Right atrium auricular region (tissue), 2 donors: ENCODE data around the gene HSPE1. TPM values are rescaled to one million over a fixed set of nuclear protein-coding genes. Genes with fewer than 3 reads are reported as not detected.
A peak's percentile ranks its signal among the peaks of the same experiment; 100 is the strongest.

Experiments used
- DNase-seq: peaks from one replicate; pipeline ENCODE4 v3.0.0-alpha.2; 2019; ENCODE audit warnings: low spot score
- H3K27ac ChIP-seq, 2 donors: fragments of 200-600 bp; sonication (generic); 1 replicate in 1 of 2; 2 replicates in 1 of 2; pipeline ENCODE4 v1.5.1; 2016 to 2019
- H3K27me3 ChIP-seq, 2 donors: fragments of 200-600 bp; sonication (generic); one replicate each; pipeline versions ENCODE4 v1.5.1 to v1.6.0; 2017 to 2019
- H3K36me3 ChIP-seq: fragments of 200-600 bp; sonication (generic); one replicate; pipeline ENCODE4 v1.5.1; 2016
- H3K4me1 ChIP-seq, 2 donors: fragments of 200-600 bp; sonication (generic); one replicate each; pipeline versions ENCODE4 v1.5.1 to v1.6.0; 2017 to 2019
- H3K4me3 ChIP-seq, 2 donors: fragments of 200-600 bp; sonication (generic); 1 replicate in 1 of 2; 2 replicates in 1 of 2; pipeline ENCODE4 v1.5.1; 2017 to 2019; ENCODE audit warnings: mild to moderate bottlenecking in 1 of 2, moderate library complexity in 1 of 2
- H3K9me3 ChIP-seq, 2 donors: fragments of 200-600 bp; sonication (generic); one replicate each; pipeline ENCODE4 v1.5.1; 2019
- CTCF ChIP-seq, 2 donors: fragments of 200-600 bp; sonication (generic); IDR thresholded peaks; one replicate each; pipeline ENCODE4 v1.5.1; 2019; ENCODE audit warnings: antibody characterized with exemption in 2 of 2
- total RNA-seq, 2 donors: library from RNA; depleted of rRNA; stranded (reverse); fragments of >200 nt; gene quantifications; one replicate each; pipeline ENCODE4 v1.1.0, GENCODE V29; 2016

HSPE1 gene
- total RNA-seq, 2 donors from 2014 or later, result 82.7 to 122 TPM

DNA sequence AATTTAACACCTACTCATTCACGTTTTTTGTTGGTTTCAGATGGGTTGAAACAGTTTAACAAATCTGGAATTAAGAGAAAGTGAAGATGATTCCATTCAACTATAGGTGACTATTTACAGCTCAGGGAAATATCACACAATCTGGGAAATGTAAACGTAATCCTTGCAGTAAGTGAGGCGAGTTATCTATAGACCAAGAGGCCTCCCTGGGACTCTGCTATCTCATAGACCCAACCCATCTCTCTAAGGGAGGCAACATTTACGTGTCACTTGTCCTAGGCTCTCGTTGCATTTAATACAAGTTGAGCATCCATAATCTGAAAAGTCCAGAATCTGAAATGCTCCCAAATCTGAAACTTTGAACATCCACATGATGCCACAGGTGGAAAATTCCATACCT, 13.7 kb downstream of the HSPE1 start:
- no peak for TF ChIP-seq CTCF (IDR thresholded peaks at IDR 0.05)
- no peaks in the 10 kb centered on the region for H3K9me3 ChIP-seq
- H3K4me3 ChIP-seq, result no peak overlapping the region
- peak overlapping the region in 1 of 2 donors; percentile 95 for H3K27ac ChIP-seq
- H3K4me1 ChIP-seq, result peaks cover 0 to 20% of the 10 kb centered on the region in 2 donors
- H3K27me3 ChIP-seq, result no peaks in the 10 kb centered on the region
- no peaks in the 10 kb centered on the region for H3K36me3 ChIP-seq
- no peak for DNase-seq

DNA sequence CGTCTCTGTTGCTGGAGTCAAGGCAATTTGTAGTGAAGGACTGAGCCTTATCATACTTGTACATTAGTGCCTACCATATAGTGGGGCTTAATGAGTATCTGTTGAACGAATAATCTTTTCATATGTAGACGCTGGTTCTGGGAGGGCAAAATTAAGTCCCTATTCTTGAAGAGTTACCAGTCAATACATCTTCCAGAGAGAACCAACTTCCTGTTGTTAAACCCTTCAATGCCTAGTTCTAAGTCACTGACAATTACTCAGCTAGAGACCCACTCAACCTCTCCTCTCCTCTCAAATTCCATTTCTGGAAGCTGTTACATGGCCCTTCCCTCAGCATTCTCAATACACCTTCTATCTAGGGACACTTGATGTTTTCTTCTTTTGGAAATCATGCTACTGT, 14.6 kb downstream of the HSPE1 start:
- peak overlapping the region; percentile 95 to 98 for H3K27ac ChIP-seq
- H3K36me3 ChIP-seq, result no peaks in the 10 kb centered on the region
- H3K4me3 ChIP-seq, result peak overlapping the region in 1 of 2 donors; percentile 98
- no peak for DNase-seq
- TF ChIP-seq CTCF (IDR thresholded peaks at IDR 0.05), result no peak
- H3K27me3 ChIP-seq, result no peaks in the 10 kb centered on the region
- H3K9me3 ChIP-seq, result no peaks in the 10 kb centered on the region
- peaks cover 0 to 20% of the 10 kb centered on the region in 2 donors for H3K4me1 ChIP-seq

DNA sequence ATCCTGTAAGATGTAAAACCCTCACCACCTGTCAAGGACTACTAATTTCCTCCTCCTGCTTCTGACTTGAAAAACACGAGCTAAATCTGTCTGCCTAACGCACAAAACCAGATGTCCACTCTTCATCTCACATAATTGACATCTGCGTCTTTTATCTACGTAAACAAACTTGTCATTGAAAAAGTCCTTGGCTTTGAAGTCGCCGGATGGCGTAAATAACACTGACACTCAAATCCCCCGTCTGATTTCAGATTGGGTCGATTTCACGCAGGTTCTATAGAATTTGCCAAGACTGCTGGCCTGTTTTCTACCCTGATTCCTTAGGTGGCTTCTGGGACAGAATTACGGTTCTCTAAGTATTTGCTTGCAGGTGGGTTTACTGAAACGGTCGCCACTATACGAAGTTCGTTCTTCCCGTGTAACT, 15.1 kb downstream of the HSPE1 start:
- Histone ChIP-seq H3K4me3 (peak overlapping the region; percentile 68 to 98), H3K27ac (peak overlapping the region; percentile 95 to 98), H3K9me3 (no peaks in the 10 kb centered on the region), H3K36me3 (no peaks in the 10 kb centered on the region), H3K27me3 (no peaks in the 10 kb centered on the region), H3K4me1 (peaks cover 0 to 20% of the 10 kb centered on the region in 2 donors)
- TF ChIP-seq CTCF (IDR thresholded peaks at IDR 0.05), result no peak
- DNase-seq, result no peak

- Histone ChIP-seq H3K9me3 (no peaks in the 10 kb centered on the region), H3K27me3 (no peaks in the 10 kb centered on the region), H3K36me3 (no peaks in the 10 kb centered on the region), H3K27ac (peak within 1 kb of the TSS; percentile 95 to 98), H3K4me1 (peaks cover 0 to 20% of the 10 kb centered on the region in 2 donors), H3K4me3 (peak within 1 kb of the TSS; percentile 68 to 98)
- peak; percentile 93 for DNase-seq
- TF ChIP-seq CTCF (IDR thresholded peaks at IDR 0.05), result peak in 1 of 2 donors; percentile 35
Observed at GRCh38 chr2:197515739-197516392, 15.7 kb downstream of the HSPE1 start, which contains the start of gene MOB4. TSS of gene MOB4 (plus strand) at chr2:197516066. CDS start at chr2:197516087, 21 bp downstream.

- H3K27me3 ChIP-seq, result no peaks in the 10 kb centered on the region
- peaks cover 0 to 20% of the 10 kb centered on the region in 2 donors for H3K4me1 ChIP-seq
- H3K36me3 ChIP-seq, result no peaks in the 10 kb centered on the region
- TF ChIP-seq CTCF (IDR thresholded peaks at IDR 0.05), result no peak
- no peaks in the 10 kb centered on the region for H3K9me3 ChIP-seq
- H3K27ac ChIP-seq, result peak overlapping the region; percentile 95 to 98
- no peak for DNase-seq
- H3K4me3 ChIP-seq, result peak overlapping the region; percentile 68 to 98
Observed at GRCh38 chr2:197516393-197516761, 16.2 kb downstream of the HSPE1 start.
